H1 (cell line): ENCODE measurements around the gene GBX1. TPM values are rescaled to one million over a fixed set of nuclear protein-coding genes. Genes with fewer than 3 reads are reported as not detected.

Experiments used
- CTCF ChIA-PET: fragments of 300-600 bp; sonication (Branson Sonifier 250); formaldehyde crosslinking; loops from one replicate; lab custom pipeline; 2021; ENCODE audit not compliant: partially characterized antibody; lab: Charles Lee
- POLR2A ChIA-PET: fragments of 300-600 bp; sonication (Branson Sonifier 250); formaldehyde crosslinking; loops from one replicate; lab custom pipeline; 2021; ENCODE audit warnings: inconsistent platforms; ENCODE audit not compliant: partially characterized antibody; lab: Charles Lee
- DNase-seq, 2 experiments: peaks; one replicate each; pipeline versions ENCODE4 v3.0.0 to v3.0.0-alpha.2; 2010 to 2022; ENCODE audit warnings: low spot score in 2 of 2, low read depth in 1 of 2, mixed read lengths in 1 of 2
- FAIRE-seq: peaks from 2 replicates; lab custom pipeline; 2011; peaks lifted over from hg19 to GRCh38; lab: Jason Lieb, UNC
- H2AFZ ChIP-seq: 2 replicates; pipeline ENCODE4 v1.8.1; 2012; ENCODE audit warnings: low read length, inconsistent platforms
- H2AK5ac ChIP-seq: 2 replicates; pipeline ENCODE4 v1.6.1; 2013; ENCODE audit warnings: low read depth, low read length
- H2BK120ac ChIP-seq: replicated peaks from 2 replicates; pipeline ENCODE3; 2013; ENCODE audit warnings: low read depth, low read length, inconsistent platforms
- H2BK12ac ChIP-seq: 2 replicates; pipeline ENCODE4 v1.6.1; 2013; ENCODE audit warnings: low read depth, low read length
- H2BK15ac ChIP-seq: 2 replicates; pipeline ENCODE4 v1.6.1; 2013; ENCODE audit warnings: low read length
- H2BK20ac ChIP-seq: 2 replicates; pipeline ENCODE4 v1.6.1; 2013; ENCODE audit warnings: low read length
- H2BK5ac ChIP-seq: 2 replicates; pipeline ENCODE4 v1.6.1; 2013; ENCODE audit warnings: low read depth, low read length
- H3K14ac ChIP-seq: 2 replicates; pipeline ENCODE4 v1.6.1; 2013; ENCODE audit warnings: inconsistent platforms; ENCODE audit not compliant: insufficient read length
- H3K18ac ChIP-seq: 2 replicates; pipeline ENCODE4 v1.6.1; 2013; ENCODE audit warnings: low read length; ENCODE audit errors: extremely low read depth
- H3K23ac ChIP-seq: 2 replicates; pipeline ENCODE4 v1.6.1; 2013; ENCODE audit warnings: inconsistent platforms; ENCODE audit not compliant: insufficient read length
- H3K23me2 ChIP-seq: 2 replicates; pipeline ENCODE4 v1.6.1; 2013; ENCODE audit warnings: low read depth, low read length
- H3K27ac ChIP-seq: 2 replicates; pipeline ENCODE4 v1.6.1; 2011; ENCODE audit warnings: low read depth, low read length, inconsistent platforms
- H3K27me3 ChIP-seq, 4 experiments: replicated peaks in 1 of 4; 1 replicate in 1 of 4; 2 replicates in 3 of 4; pipeline versions ENCODE4 v1.6.1 to v1.8.1; 2011 to 2013; ENCODE audit warnings: low read length in 3 of 4, mild to moderate bottlenecking in 3 of 4, inconsistent platforms in 2 of 4, mixed read lengths in 2 of 4, moderate library complexity in 1 of 4; ENCODE audit not compliant: control insufficient read depth in 3 of 4, insufficient read depth in 3 of 4; ENCODE audit errors: extremely low read depth in 1 of 4
- H3K36me3 ChIP-seq, 4 experiments: 2 replicates each; pipeline versions ENCODE4 v1.6.1 to v1.8.1; 2011 to 2013; ENCODE audit warnings: mild to moderate bottlenecking in 4 of 4, low read length in 3 of 4, moderate library complexity in 2 of 4, control low read depth in 1 of 4, inconsistent platforms in 1 of 4; ENCODE audit not compliant: insufficient read depth in 4 of 4, control insufficient read depth in 2 of 4
- H3K4ac ChIP-seq: replicated peaks from 2 replicates; pipeline ENCODE3; 2013; ENCODE audit warnings: low read length, low read depth, mixed read lengths, inconsistent platforms; ENCODE audit not compliant: insufficient read length
- H3K4me1 ChIP-seq, 4 experiments: replicated peaks in 1 of 4; 1 replicate in 1 of 4; 2 replicates in 3 of 4; pipeline versions ENCODE4 v1.6.1 to v1.8.1; 2011 to 2013; ENCODE audit warnings: low read length in 3 of 4, inconsistent platforms in 2 of 4, mixed read lengths in 1 of 4; ENCODE audit not compliant: insufficient read depth in 4 of 4, control insufficient read depth in 3 of 4
- H3K4me2 ChIP-seq, 2 experiments: 2 replicates each; pipeline versions ENCODE4 v1.6.1 to v1.8.1; 2011 to 2013; ENCODE audit warnings: low read depth in 2 of 2, low read length in 2 of 2, control low read depth in 1 of 2, inconsistent platforms in 1 of 2, mild to moderate bottlenecking in 1 of 2; ENCODE audit not compliant: insufficient read depth in 1 of 2
- H3K4me3 ChIP-seq, 4 experiments: fragments of 200-600, 300-600 bp in 1 of 4; sonication (generic), shearing (Covaris generic), sonication (Bioruptor Twin) in 1 of 4; 2 replicates each; pipeline versions ENCODE4 v1.5.1 to v1.8.1; 2011 to 2016; ENCODE audit warnings: low read length in 4 of 4, low read depth in 3 of 4, control low read depth in 2 of 4, inconsistent platforms in 2 of 4, mild to moderate bottlenecking in 2 of 4, mixed read lengths in 1 of 4, moderate library complexity in 1 of 4; ENCODE audit not compliant: insufficient read depth in 2 of 4; ENCODE audit errors: extremely low read depth in 1 of 4
- H3K56ac ChIP-seq: replicated peaks from 2 replicates; pipeline ENCODE3; 2013; ENCODE audit warnings: low read depth, mild to moderate bottlenecking, mixed read lengths, low read length, inconsistent platforms; ENCODE audit not compliant: insufficient read length
- H3K79me1 ChIP-seq: 2 replicates; pipeline ENCODE4 v1.6.1; 2013; ENCODE audit warnings: low read depth, low read length, control low read depth
- H3K79me2 ChIP-seq, 2 experiments: 2 replicates each; pipeline versions ENCODE4 v1.6.1 to v1.8.1; 2012 to 2013; ENCODE audit warnings: low read length in 2 of 2, mild to moderate bottlenecking in 2 of 2, inconsistent platforms in 1 of 2; ENCODE audit not compliant: insufficient read depth in 2 of 2, control insufficient read depth in 1 of 2
- H3K9ac ChIP-seq, 4 experiments: replicated peaks in 1 of 4; 1 replicate in 1 of 4; 2 replicates in 3 of 4; pipeline versions ENCODE4 v1.6.1 to v1.8.1; 2011 to 2013; ENCODE audit warnings: low read depth in 3 of 4, low read length in 3 of 4, control low read depth in 2 of 4, mild to moderate bottlenecking in 2 of 4, moderate library complexity in 2 of 4, inconsistent platforms in 1 of 4; ENCODE audit errors: extremely low read depth in 1 of 4
- H3K9me3 ChIP-seq, 2 experiments: 2 replicates each; pipeline versions ENCODE4 v1.6.1 to v1.8.1; 2012 to 2013; ENCODE audit warnings: mild to moderate bottlenecking in 2 of 2, moderate library complexity in 2 of 2, control low read depth in 1 of 2, inconsistent platforms in 1 of 2, low read depth in 1 of 2, low read length in 1 of 2, mixed read lengths in 1 of 2; ENCODE audit not compliant: insufficient read depth in 2 of 2
- H4K20me1 ChIP-seq, 2 experiments: replicated peaks in 1 of 2; 2 replicates each; pipeline versions ENCODE3 to v1.8.1; 2011 to 2013; ENCODE audit warnings: inconsistent platforms in 2 of 2, low read length in 2 of 2, mild to moderate bottlenecking in 1 of 2; ENCODE audit not compliant: insufficient read depth in 2 of 2, control insufficient read depth in 1 of 2
- H4K5ac ChIP-seq: 2 replicates; pipeline ENCODE4 v1.6.1; 2013; ENCODE audit warnings: low read length, low read depth, mixed read lengths, inconsistent platforms; ENCODE audit not compliant: insufficient read length
- H4K8ac ChIP-seq: 2 replicates; pipeline ENCODE4 v1.8.0; 2013; ENCODE audit warnings: mild to moderate bottlenecking, moderate library complexity, low read length, inconsistent platforms; ENCODE audit not compliant: insufficient read depth; ENCODE audit errors: extremely low read depth
- H4K91ac ChIP-seq: replicated peaks from 2 replicates; pipeline ENCODE3; 2013; ENCODE audit warnings: low read length, mixed read lengths, inconsistent platforms; ENCODE audit not compliant: insufficient read length
- BCL11A ChIP-seq, 2 experiments: IDR thresholded peaks; one replicate each; pipeline ENCODE4 v1.6.1; 2011; ENCODE audit warnings: low read depth in 2 of 2, low read length in 2 of 2, mild to moderate bottlenecking in 2 of 2
- CREB1 ChIP-seq: IDR thresholded peaks from 2 replicates; pipeline ENCODE4 v1.6.1; 2012; ENCODE audit warnings: inconsistent platforms
- CTCF ChIP-seq, 3 experiments: IDR thresholded peaks; 1 replicate in 2 of 3; 2 replicates in 1 of 3; pipeline versions ENCODE4 v1.5.1 to v1.6.1; 2011; ENCODE audit warnings: low read length in 3 of 3, mild to moderate bottlenecking in 3 of 3, inconsistent platforms in 2 of 3, low read depth in 1 of 3, moderate library complexity in 1 of 3; ENCODE audit not compliant: insufficient read depth in 1 of 3; ENCODE audit errors: control extremely low read depth in 1 of 3
- MAFK ChIP-seq: IDR thresholded peaks from 2 replicates; pipeline ENCODE4 v1.6.1; 2012; ENCODE audit warnings: low read depth, mild to moderate bottlenecking, improper control_type of control experiment, low read length
- POU5F1 ChIP-seq: IDR thresholded peaks from 2 replicates; pipeline ENCODE4 v1.6.1; 2011; ENCODE audit warnings: low read depth, mild to moderate bottlenecking, low read length, moderate library complexity
- RAD21 ChIP-seq, 2 experiments: IDR thresholded peaks in 1 of 2; conservative IDR thresholded peaks in 1 of 2; 2 replicates each; pipeline ENCODE4 v1.6.1; 2011; ENCODE audit warnings: low read depth in 2 of 2, low read length in 2 of 2, improper control_type of control experiment in 1 of 2, inconsistent platforms in 1 of 2, mild to moderate bottlenecking in 1 of 2, moderate library complexity in 1 of 2
- SP1 ChIP-seq: IDR thresholded peaks from 2 replicates; pipeline ENCODE4 v1.6.1; 2011; ENCODE audit warnings: low read depth, low read length
- whole genome bisulfite sequencing, 2 experiments: shearing (Covaris generic) in 1 of 2; methylation state at CpG; one replicate each; pipeline versions ENCODE4 v1.1.6 to v1.1.7; 2013 to 2015; ENCODE audit warnings: low lambda C conversion rate in 2 of 2, mixed read lengths in 2 of 2, inconsistent platforms in 1 of 2, low coverage in 1 of 2, missing lambda C conversion rate in 1 of 2; ENCODE audit not compliant: insufficient replicate concordance in 2 of 2, insufficient coverage in 1 of 2, insufficient read length in 1 of 2; ENCODE audit errors: extremely low coverage in 1 of 2, missing lambda C conversion rate in 1 of 2; 5-methylcytosine and 5-hydroxymethylcytosine counted together
- polyA plus RNA-seq, 7 experiments: library from polyadenylated mRNA; depleted of rRNA in 3 of 7; stranded (reverse) in 5 of 7; unstranded in 2 of 7; fragments of >200 nt in 5 of 7; fragments of 200-250 nt in 2 of 7; gene quantifications; 1 replicate in 5 of 7; 2 replicates in 1 of 7; 4 replicates in 1 of 7; pipeline versions ENCODE4 v1.2.1 to v1.2.3, GENCODE V29; 2011 to 2013; ENCODE audit warnings: missing spikeins in 2 of 7, mixed read lengths in 2 of 7
- total RNA-seq: library from RNA; stranded (reverse); fragmentation: NEBNext Ultra II Directional; extraction: Animal tissue kit (Norgen Biotek cat#: 25700); gene quantifications from 2 replicates; pipeline ENCODE4 v1.2.1, GENCODE V29; 2021

Gene GBX1
- total and polyA plus RNA-seq, 2 of the 8 experiments (the other 6 are each of a cell fraction or from before 2014, with no cell fraction given): not detected

- Histone ChIP-seq H3K14ac (no peak overlapping the region), H3K27ac (no peak overlapping the region), H3K9me3 (no peaks in the 10 kb centered on the region), H3K4me2 (no peak overlapping the region; a peak in 1 of 4 replicates), H4K5ac (no peak overlapping the region), H3K36me3 (peaks cover 24 to 37% (median 29%) of the 10 kb centered on the region in 4 experiments), H3K4me3 (no peak overlapping the region), H3K79me1 (no peaks in the 10 kb centered on the region), H3K79me2 (no peaks in the 10 kb centered on the region), H2BK15ac (no peak overlapping the region), H3K18ac (no peak overlapping the region), H3K56ac (no peak overlapping the region), H3K23ac (no peak overlapping the region), H2BK20ac (no peak overlapping the region), H4K91ac (no peak overlapping the region), H4K20me1 (peaks cover 5 to 6% of the 10 kb centered on the region in 2 experiments), H4K8ac (no peak overlapping the region), H3K23me2 (no peaks in the 10 kb centered on the region), H2BK12ac (no peak overlapping the region), H3K27me3 (no peaks in the 10 kb centered on the region), H3K9ac (no peak overlapping the region), H2BK5ac (no peak overlapping the region), H2AK5ac (no peak overlapping the region), H3K4ac (no peak overlapping the region), H3K4me1 (peaks cover 0 to 6% (median 3%) of the 10 kb centered on the region in 4 experiments; a peak in 4 of 7 replicates), H2BK120ac (no peak overlapping the region), H2AFZ (no peak overlapping the region)
- FAIRE-seq (no peak), DNase-seq (no peak)
- WGBS, 2 experiments: 90% methylated on average over 3 of the region's 3 CpGs; no CpG with 5 or more reads in 1 of the 2 experiments
- TF ChIP-seq CREB1 (no peak), RAD21 (IDR thresholded peaks at IDR 0.05 in 1 of 2, conservative IDR thresholded peaks at IDR 0.05 in 1 of 2; ENCODE audit: low read depth in 2 of 2, low read length in 2 of 2) (peak in 1 of 2 experiments; percentile 24; a peak in 1 of 4 replicates), BCL11A (IDR thresholded peaks at IDR 0.05; ENCODE audit: low read depth in 2 of 2, low read length in 2 of 2) (no peak), MAFK (peak; percentile 60; the same call in 1 of the 2 replicates), SP1 (no peak), CTCF (IDR thresholded peaks at IDR 0.05; ENCODE audit: control extremely low read depth in 1 of 3, insufficient read depth in 1 of 3, low read depth in 1 of 3, low read length in 3 of 3) (peak; percentile 5 to 40 (median 19); a peak in 3 of 4 replicates), POU5F1 (no peak)
- CTCF ChIA-PET: interaction anchor here (0.7 to 4.0 kb wide), 12 partner anchors 9 to 110 kb away, joined by 3 to 25 read pairs (median 4); no protein-coding TSS in a partner anchor
- POLR2A ChIA-PET: interaction anchor here (0.9 to 5.7 kb wide), 10 partner anchors 9 to 49 kb away, joined by 3 to 36 read pairs (median 4); partner anchors contain the start of gene ABCF2
Measured at GRCh38 chr7:151211155-151211772, 43.8 kb upstream of the GBX1 start.
